Measurements from ENCODE around the gene C2CD4C.
"Not testable (repeated sequence)": the region's sequence is repeated elsewhere in the genome, so short reads cannot be mapped to it uniquely, and the experiment has no call there.

C2CD4C gene

DNA sequence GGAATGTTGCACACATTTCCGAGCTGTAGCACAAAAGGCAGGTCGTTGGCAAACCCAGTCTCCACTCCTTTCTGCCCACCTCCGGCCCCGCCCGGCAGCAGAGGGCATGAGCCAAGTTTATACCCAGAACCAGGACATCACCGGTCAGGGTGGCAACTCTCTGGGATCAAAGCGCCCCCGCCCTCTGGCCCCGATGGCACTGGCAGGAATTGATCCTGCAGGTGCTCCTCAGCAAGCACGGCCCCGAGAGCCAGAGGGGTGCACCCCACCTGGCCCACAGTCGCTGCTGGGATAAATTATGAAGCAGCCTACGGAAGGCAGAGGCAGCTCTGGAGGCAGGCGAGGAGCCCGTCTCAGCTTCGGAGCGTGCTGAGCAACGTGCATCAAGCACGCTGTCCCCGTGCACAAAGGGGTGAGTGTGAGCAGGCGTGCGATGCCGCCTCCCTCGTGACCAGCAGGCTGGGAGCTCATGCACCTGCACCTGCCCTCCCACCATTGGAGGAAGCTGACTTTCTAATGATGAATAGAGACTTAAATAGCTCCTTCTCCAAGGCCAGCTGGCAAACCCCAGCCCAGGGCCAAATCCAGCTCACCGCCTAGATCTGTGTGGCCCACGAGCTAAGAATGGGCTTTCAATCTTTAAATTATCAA lies 26.2 kb upstream of the C2CD4C start:
- Histone ChIP-seq H3K4me3 (ENCODE audit: low read length) (no peak overlapping the region), H3K9ac (ENCODE audit: low read length) (no peak overlapping the region), H3K36me3 (ENCODE audit: control insufficient read depth, insufficient read depth, low read length) (peaks cover 2% of the 10 kb centered on the region), H3K27me3 (ENCODE audit: control insufficient read depth, insufficient read depth, low read length) (no peaks in the 10 kb centered on the region), H3K27ac (ENCODE audit: low read depth, low read length) (no peak overlapping the region), H3K4me1 (ENCODE audit: control insufficient read depth, insufficient read depth, low read length) (no peaks in the 10 kb centered on the region)

DNA sequence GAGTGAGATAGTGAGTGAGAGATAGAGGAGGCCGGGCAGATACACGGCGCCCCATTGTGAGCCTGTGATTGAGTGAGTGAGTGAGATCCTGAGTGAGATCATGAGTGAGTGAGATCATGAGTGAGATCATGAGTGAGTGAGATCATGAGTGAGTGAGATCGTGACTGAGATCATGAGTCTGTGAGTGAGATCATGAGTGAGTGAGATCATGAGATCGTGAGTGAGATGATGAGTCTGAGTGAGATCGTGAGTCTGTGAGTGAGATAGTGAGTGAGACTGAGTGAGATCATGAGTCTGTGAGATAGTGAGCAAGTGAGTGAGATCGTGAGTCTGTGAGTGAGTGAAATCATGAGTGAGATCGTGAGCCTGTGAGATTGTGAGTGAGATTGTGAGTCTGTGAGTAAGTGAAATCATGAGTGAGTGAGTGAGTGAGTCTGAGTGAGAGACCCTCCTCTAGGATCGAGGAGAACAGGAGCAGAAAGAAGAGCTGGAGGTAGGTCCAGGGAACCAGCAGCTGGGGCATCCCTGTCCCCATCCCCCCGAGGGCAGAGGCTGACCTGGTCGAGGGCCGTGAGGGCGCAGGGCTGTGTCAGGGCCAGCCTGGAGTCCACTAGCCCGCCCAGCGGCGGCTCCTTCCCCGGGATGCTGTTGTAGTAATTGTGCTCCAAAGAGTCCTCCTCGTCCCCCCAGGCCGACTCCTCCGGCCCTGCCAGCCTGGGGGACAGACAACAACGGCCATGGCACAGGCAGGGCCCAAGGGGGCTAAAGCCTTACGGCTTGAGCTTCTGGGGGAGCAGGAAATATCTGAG lies 25.4 kb upstream of the C2CD4C start:
- Histone ChIP-seq H3K27me3 (ENCODE audit: control insufficient read depth, insufficient read depth, low read length) (no peaks in the 10 kb centered on the region), H3K9ac (ENCODE audit: low read length) (no peak overlapping the region)

DNA sequence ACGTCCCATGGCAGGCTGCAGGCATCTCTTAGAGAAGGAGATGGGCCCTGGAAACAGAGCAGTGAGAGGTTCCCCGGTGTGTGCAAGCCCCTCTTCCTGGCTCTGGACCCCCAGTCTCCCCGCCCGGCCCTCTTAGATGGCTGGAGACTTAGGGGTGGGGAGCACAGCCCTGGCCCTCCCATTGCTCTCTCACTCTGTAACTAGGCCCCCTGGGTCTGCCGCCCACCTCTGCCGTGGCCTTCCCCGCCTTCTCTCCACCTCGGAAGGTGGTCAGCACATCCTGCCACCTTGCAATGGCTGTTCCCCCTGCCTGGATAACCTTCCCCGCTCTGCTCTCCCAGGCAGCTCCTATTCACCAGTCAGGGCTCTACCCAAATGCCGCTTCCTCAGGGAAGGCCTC lies 21.8 kb upstream of the C2CD4C start:
- no peak overlapping the region for H3K27ac ChIP-seq (ENCODE audit: low read depth, low read length)
- no peak overlapping the region for H3K9ac ChIP-seq (ENCODE audit: low read length)
- no peaks in the 10 kb centered on the region for H3K4me1 ChIP-seq (ENCODE audit: control insufficient read depth, insufficient read depth, low read length)
- H3K27me3 ChIP-seq (ENCODE audit: control insufficient read depth, insufficient read depth, low read length), result no peaks in the 10 kb centered on the region
- no peak overlapping the region for H3K4me3 ChIP-seq (ENCODE audit: low read length)
- peaks cover 5% of the 10 kb centered on the region for H3K36me3 ChIP-seq (ENCODE audit: control insufficient read depth, insufficient read depth, low read length)

More for the DNA sequence above, 25.4 kb upstream of the C2CD4C start:
- Histone ChIP-seq H3K4me1 (ENCODE audit: control insufficient read depth, insufficient read depth, low read length) (no peaks in the 10 kb centered on the region), H3K27ac (ENCODE audit: low read depth, low read length) (no peak overlapping the region), H3K36me3 (ENCODE audit: control insufficient read depth, insufficient read depth, low read length) (peaks cover 2% of the 10 kb centered on the region), H3K4me3 (ENCODE audit: low read length) (no peak overlapping the region)

DNA sequence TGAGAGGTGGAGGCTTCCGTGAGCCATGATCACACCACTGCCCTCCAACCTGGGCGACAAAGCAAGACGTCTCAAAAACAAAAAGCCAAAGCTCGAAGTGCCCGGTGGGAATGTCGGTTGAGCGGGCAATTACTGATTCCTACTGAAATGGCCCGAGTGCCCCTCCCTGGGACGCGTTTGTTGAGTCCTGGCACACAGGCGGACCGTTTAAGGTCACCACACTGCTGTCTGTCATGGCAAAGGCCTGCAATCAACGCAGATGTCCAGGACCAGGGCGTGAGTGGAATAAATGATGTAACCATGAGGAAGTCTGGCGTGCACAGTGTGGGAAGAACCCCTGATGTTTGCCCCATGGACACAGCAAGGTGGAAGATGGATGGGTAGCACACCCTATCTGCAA lies 19.2 kb upstream of the C2CD4C start:
- Histone ChIP-seq H3K36me3 (ENCODE audit: control insufficient read depth, insufficient read depth, low read length) (peaks cover 3% of the 10 kb centered on the region), H3K4me1 (ENCODE audit: control insufficient read depth, insufficient read depth, low read length) (no peaks in the 10 kb centered on the region), H3K4me3 (ENCODE audit: low read length) (no peak overlapping the region), H3K27me3 (ENCODE audit: control insufficient read depth, insufficient read depth, low read length) (no peaks in the 10 kb centered on the region), H3K9ac (ENCODE audit: low read length) (no peak overlapping the region), H3K27ac (ENCODE audit: low read depth, low read length) (no peak overlapping the region)

DNA sequence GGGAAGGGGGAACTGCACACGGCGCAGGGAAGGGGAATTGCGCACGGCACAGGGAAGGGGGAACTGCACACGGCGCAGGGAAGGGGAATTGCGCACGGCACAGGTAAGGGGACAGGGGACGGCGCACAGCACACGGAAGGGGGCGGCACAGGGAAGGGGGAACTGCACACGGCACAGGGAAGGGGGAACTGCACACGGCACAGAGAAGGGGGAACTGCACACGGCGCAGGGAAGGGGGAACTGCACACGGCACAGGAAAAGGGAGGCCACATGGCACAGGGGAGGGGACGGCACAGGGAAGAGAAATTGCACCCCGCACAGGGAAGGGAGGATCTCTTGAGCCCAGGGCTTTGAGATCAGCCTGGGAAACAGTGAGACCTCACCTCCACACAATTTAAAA lies 18.7 kb upstream of the C2CD4C start:
- not testable (repeated sequence) for H3K4me3 ChIP-seq (ENCODE audit: low read length); H3K9ac ChIP-seq (ENCODE audit: low read length); H3K27me3 ChIP-seq (ENCODE audit: control insufficient read depth, insufficient read depth, low read length); H3K4me1 ChIP-seq (ENCODE audit: control insufficient read depth, insufficient read depth, low read length); H3K36me3 ChIP-seq (ENCODE audit: control insufficient read depth, insufficient read depth, low read length); H3K27ac ChIP-seq (ENCODE audit: low read depth, low read length)

DNA sequence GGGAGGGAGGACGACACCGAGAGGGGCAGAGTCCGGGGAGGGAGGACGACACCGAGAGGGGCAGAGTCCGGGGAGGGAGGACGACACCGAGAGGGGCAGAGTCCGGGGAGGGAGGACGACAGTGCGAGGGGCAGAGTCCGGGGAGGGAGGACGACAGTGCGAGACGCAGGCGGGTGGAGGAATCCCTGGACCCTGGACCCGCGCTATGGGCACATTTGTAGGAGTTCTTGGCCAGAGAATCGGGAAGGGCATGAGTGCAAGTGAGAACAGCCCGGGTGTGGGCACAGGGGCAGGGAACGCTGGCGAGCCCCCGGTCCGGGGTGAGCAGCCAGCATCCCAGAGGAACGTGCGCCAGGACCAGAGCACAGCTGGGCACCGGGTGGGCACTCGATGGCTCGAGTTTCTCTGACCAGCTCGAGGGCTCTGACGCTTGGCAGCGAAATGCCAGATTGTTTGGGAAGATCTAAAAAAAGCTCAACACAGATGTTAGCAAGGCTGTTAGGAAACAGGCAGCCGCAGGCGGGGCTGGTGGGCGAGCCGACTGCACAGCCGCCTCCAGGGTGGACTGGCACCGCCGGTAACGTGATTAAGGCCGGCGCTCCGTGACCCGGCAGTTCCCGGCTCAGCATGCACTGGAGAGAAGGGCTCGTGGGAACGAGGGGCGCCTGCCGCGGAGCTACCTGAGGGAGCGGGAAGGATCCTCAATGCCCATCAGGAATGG lies 17.9 kb upstream of the C2CD4C start:
- Histone ChIP-seq H3K27ac (ENCODE audit: low read depth, low read length) (no peak overlapping the region), H3K9ac (ENCODE audit: low read length) (no peak overlapping the region), H3K4me3 (ENCODE audit: low read length) (no peak overlapping the region), H3K36me3 (ENCODE audit: control insufficient read depth, insufficient read depth, low read length) (peaks cover 3% of the 10 kb centered on the region), H3K27me3 (ENCODE audit: control insufficient read depth, insufficient read depth, low read length) (no peaks in the 10 kb centered on the region), H3K4me1 (ENCODE audit: control insufficient read depth, insufficient read depth, low read length) (no peaks in the 10 kb centered on the region)

DNA sequence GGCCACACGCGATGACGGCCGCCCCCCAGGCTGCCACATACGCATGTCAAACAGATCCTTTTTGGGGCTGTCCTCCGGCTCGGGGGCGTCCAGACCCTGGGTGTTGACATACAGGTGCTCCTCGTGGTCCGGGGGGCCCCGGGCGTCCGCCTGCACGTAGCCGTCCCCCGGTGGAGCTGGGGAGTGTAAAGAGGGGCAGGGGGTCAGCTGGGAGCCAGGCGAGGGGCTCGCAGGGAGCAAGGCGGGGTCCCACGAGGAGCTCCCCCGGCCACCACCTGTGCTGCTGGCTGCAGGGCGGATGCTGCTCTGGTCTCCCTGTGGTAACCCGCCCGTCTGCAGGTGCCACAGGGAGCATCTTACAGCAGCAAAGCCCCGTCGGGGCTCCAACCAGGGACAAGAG lies 16.1 kb upstream of the C2CD4C start:
- Histone ChIP-seq H3K36me3 (ENCODE audit: control insufficient read depth, insufficient read depth, low read length) (peaks cover 3% of the 10 kb centered on the region), H3K4me1 (ENCODE audit: control insufficient read depth, insufficient read depth, low read length) (no peaks in the 10 kb centered on the region), H3K9ac (ENCODE audit: low read length) (no peak overlapping the region), H3K4me3 (ENCODE audit: low read length) (no peak overlapping the region), H3K27me3 (ENCODE audit: control insufficient read depth, insufficient read depth, low read length) (no peaks in the 10 kb centered on the region), H3K27ac (ENCODE audit: low read depth, low read length) (no peak overlapping the region)

DNA sequence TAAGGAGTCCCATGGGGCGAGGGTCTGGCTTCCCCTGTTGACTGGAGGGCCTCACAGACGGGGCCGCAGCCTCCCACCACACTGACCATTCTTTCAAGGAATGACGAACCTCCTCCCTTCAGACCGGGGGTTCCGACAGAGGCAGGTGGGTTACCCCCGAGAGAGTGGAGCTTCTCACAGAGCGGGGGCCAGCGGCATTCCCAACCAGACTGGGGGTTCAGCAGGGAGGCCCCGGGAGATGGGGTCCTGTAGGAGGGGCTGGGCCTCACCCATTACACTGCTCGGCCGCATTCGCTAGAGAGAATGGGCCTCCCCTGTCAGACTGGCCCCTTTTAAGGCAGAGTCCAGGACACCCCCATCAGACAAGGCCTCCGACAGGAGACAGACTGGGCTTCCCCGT lies 15.6 kb upstream of the C2CD4C start:
- H3K27ac ChIP-seq (ENCODE audit: low read depth, low read length), result no peak overlapping the region

DNA sequence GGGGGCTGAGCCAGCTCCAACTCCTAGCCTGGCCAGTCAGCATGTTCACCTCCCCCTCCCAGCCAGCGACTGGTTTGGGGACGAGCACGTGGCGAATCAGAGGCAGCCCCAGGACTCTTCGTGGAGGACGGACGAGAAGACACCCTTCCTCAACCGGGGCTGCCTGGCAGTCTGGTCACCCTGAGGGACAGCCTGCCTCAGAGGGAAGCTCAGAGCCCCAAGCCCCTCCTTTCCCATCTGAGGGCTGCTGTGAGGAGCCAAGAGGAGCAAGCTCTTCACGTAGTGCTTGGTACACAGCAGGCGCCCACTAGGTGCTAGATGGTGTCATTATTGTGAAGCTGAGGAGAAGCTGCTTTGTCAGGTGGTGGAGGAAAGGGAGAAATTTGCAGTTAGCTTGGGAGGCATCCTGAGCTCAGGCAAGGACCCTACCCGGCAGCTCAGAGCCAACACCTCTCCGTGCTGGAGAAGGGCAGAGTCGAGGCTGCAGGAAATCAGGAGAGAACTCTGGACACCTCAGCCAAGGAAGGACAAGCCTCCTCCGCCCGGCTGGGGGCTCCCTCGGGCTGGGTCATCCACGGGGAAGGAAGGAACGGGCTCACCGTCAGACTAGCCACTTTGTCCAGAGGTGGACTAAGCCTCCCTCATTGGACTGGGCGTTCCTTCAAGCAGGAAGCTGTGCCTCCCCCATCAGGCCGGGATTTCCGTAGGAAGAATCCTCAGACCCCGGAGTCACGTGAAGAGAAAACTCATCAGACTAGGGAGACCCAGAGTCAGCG lies 14.9 kb upstream of the C2CD4C start:
- H3K27ac ChIP-seq (ENCODE audit: low read depth, low read length), result no peak overlapping the region
- no peaks in the 10 kb centered on the region for H3K27me3 ChIP-seq (ENCODE audit: control insufficient read depth, insufficient read depth, low read length)
- no peak overlapping the region for H3K4me3 ChIP-seq (ENCODE audit: low read length)
- peaks cover 3% of the 10 kb centered on the region for H3K36me3 ChIP-seq (ENCODE audit: control insufficient read depth, insufficient read depth, low read length)
- no peaks in the 10 kb centered on the region for H3K4me1 ChIP-seq (ENCODE audit: control insufficient read depth, insufficient read depth, low read length)
- H3K9ac ChIP-seq (ENCODE audit: low read length), result no peak overlapping the region

More for the DNA sequence above, 15.6 kb upstream of the C2CD4C start:
- Histone ChIP-seq H3K4me3 (ENCODE audit: low read length) (no peak overlapping the region), H3K4me1 (ENCODE audit: control insufficient read depth, insufficient read depth, low read length) (no peaks in the 10 kb centered on the region), H3K9ac (ENCODE audit: low read length) (no peak overlapping the region), H3K27me3 (ENCODE audit: control insufficient read depth, insufficient read depth, low read length) (no peaks in the 10 kb centered on the region), H3K36me3 (ENCODE audit: control insufficient read depth, insufficient read depth, low read length) (peaks cover 3% of the 10 kb centered on the region)

DNA sequence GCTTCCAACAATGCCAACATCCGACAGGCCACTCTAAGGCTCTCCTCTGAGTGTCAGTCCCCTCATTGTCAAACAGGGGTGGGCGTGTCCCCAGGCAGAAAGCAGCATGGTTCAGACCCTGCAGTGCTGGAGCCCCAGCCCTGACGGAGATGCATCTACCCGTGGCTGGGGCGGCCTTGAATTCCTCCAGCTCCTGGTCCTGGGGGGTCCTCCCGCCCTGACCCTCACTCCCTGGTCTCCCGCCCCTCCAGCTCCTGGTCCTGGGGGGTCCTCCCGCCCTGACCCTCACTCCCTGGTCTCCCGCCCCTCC lies 13.9 kb upstream of the C2CD4C start:
- H3K4me1 ChIP-seq (ENCODE audit: control insufficient read depth, insufficient read depth, low read length); H3K27ac ChIP-seq (ENCODE audit: low read depth, low read length); H3K36me3 ChIP-seq (ENCODE audit: control insufficient read depth, insufficient read depth, low read length): not testable (repeated sequence)

DNA sequence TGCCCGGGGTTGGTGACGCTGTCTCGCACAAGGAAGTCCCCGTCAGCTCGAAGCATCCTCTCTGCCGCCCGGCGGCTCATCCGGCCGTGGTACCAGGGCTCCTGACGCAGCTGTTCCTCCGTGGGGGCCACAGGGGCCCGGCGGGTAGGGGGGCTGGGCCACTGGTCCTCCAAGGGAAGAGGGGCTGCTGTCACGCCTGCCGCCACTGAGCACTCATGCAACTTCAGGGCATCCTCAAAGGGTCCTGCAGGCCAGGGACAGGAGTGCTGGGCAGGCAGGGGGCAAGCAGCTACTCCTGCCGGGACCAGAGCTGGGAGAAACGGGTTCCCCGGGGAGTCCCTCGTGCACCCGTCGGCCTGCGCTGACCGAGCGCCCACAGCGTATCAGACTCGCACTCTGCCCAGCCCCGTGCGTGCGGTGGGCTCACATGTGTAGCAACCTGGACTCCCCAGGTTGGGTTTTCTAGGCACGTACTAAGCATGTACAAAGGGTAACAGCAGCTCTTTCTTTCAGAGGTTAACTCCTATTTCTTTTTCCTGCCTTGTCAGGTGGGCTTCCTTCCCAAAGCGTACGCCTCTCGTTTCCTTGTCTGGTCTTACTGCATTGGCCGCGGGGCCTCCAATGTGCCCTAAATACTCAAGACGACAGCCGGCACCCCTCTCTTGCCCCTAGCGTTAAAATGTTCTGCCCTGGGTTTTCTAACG lies 13.4 kb upstream of the C2CD4C start:
- Histone ChIP-seq H3K27me3 (ENCODE audit: control insufficient read depth, insufficient read depth, low read length) (no peaks in the 10 kb centered on the region), H3K27ac (ENCODE audit: low read depth, low read length) (no peak overlapping the region), H3K4me3 (ENCODE audit: low read length) (no peak overlapping the region), H3K4me1 (ENCODE audit: control insufficient read depth, insufficient read depth, low read length) (no peaks in the 10 kb centered on the region), H3K9ac (ENCODE audit: low read length) (no peak overlapping the region), H3K36me3 (ENCODE audit: control insufficient read depth, insufficient read depth, low read length) (no peaks in the 10 kb centered on the region)

More for the DNA sequence above, 13.9 kb upstream of the C2CD4C start:
- H3K4me3 ChIP-seq (ENCODE audit: low read length); H3K9ac ChIP-seq (ENCODE audit: low read length); H3K27me3 ChIP-seq (ENCODE audit: control insufficient read depth, insufficient read depth, low read length): not testable (repeated sequence)

Measured in rectal smooth muscle tissue (tissue), 1 donor.